Activated T-cell treated with anti-CD3 and anti-CD28 coated beads for 24 hours (primary cell): ENCODE measurements around the gene JUNB.

Experiments
- DNase-seq: peaks from one replicate; pipeline ENCODE4 v3.0.0-alpha.2; 2020; ENCODE audit warnings: low read depth

JUNB gene

DNA sequence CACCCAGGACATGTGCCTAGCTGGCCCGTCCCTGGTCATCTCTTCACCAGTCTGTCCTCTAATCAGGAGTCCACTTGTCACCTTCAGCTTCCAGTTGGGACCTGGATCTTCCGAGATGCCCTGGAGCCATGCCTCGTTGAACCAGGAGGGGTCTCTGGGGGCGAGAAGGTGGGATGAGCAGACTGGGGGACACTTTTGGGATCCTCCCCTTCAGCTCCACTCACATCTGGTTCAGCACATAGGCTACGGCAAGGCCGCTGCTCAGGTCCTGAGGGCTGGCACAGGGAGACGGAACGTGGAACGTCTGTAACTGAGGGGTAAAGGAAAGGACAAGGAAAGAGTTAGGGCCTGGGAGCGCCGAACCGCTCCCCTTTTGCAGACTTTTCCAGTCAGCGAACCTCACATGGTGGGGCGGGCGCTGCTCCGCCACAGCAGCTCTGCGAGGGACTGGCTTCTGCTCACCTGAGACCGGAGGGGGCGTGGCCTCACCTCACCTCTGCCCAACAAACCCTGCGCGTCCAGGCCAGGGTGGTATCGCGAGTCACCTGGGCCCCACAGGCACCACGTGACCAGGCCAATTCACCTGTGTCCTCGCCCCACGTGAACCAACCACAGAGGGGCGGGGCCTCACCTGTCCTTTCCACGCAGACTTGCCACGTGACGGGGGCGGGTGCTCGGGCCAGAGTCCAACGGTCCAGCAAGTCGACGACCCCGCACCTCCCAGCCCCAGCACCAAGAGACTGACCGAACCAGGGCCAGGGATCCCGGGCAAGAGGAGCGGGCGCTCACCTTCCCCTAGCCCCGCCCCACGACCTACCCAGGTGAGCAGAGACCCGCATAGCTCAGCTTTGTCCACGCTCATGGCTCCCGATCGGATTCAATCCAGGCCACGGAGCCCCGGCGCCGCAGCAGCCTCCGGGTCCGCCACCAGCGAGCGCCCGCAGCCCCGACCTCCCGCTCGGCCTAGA lies 16.4 kb upstream of the JUNB start, which contains the start of gene HOOK2:
TSS of gene HOOK2 (minus strand) at position 965 of the 968 bp plus-strand sequence. CDS start at position 862, 103 bp downstream.
- no peak for DNase-seq

DNA sequence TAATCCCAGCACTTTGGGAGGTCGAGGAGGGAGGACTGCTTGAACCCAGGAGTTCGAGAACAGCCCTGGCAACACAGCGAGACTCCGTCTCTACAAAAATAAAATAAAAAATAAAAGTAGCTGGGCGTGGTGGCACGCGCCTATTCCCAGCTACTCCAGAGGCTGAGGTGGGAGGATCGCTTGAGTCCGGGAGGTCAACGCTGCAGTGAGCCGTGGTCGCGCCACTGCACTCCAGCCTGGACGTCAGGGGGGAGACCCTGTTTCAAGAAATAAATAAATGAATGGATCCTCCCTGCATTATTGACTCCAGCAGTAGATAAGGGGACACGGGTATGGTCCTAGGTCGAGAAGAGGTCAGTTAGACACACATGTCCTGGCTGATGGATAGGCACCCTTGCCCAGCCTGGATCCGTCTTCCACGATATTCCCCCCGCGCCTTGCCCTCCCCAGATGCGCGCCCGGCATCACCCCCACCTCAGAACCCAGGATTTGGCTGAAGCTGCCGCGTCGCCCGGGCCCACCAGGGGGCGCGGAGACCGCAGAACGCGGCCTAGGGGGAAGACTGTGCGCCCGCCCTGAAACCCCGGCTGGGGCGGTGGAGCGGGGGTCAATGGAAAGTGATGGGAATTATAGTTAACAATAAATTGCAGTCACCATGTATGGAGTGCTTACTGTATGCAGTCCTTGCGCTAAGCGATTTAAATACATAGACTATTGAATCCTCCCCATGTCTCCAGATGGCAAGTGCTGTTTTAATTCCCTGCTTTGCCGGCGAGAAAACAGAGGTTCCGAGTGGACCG lies 13.9 kb upstream of the JUNB start:
- DNase-seq: peak; percentile 71

DNA sequence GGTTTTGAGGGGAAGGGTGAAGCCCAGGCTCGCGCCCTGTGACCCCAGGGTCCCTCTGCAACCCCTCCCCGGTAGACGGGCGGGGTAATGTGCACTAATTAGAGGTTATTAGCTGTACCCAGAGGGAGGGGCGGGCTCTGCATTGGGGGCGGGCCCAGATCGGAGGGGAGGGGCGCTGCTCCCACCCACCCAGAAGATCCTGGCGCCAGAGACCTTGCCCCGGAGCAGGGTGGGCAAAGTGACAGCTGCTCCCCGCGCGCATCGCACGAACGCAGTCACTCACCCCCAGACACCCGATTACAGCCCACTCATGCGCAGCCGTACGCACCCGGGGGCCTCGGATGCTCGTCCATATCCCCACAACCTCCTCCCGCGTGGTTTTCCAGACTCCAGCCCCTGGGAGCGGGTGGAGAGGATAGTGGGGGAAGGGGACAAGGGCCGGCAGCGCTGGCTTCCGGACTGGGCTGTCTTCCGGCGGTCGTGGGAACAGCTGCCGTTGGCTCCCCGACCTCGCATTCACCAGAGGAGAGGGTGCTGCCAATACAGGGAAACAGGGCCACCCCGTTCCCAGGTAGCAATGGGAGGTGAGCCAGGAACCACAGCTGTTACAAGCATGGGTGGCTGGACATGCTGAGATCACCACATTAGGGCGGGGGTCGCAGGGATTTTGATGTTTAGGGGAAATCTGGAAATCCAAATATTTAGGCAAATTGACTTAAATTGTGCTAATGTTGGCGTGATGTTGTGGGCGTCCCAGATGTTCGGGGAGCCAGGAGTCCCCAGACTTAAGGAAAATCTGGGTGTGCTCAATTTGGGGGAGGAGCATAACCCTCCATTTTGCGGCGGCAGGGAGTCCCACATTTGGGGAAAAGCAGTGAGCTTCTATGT lies 13.0 kb upstream of the JUNB start:
- DNase-seq: no peak

DNA sequence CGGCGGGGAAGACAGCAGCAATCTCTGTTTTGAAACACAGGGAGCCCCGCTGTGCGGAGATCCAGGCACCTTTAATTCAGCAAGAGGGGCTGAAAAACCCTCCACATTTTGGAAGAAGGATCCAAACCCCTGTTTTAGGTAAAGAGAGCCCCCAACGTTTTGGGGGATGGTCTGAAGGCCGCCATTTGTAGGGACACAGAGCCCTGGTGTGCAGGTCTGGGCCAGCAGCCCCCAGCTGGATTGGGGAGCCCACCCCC lies 12.5 kb upstream of the JUNB start:
- DNase-seq: no peak

GRCh38 chr19:12779162-12779993 lies 11.9 kb upstream of the JUNB start:
- no peak for DNase-seq

DNA sequence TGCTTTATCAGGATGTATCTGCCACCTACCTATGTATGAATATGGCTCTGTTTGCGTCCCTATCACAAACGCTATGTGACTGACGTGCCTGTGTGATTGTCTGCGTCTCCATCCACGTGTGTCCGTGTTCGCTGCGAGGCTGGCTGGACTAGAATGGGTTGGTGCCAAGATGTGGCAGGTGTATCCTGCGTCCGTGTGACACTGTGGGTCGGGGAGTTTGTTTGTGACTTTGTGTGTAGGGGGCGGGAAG lies 9.2 kb upstream of the JUNB start:
- DNase-seq: no peak

GRCh38 chr19:12782424-12783290 lies 8.6 kb upstream of the JUNB start:
- peak; percentile 83 for DNase-seq

GRCh38 chr19:12783291-12783848 lies 7.9 kb upstream of the JUNB start:
- DNase-seq: no peak

DNA sequence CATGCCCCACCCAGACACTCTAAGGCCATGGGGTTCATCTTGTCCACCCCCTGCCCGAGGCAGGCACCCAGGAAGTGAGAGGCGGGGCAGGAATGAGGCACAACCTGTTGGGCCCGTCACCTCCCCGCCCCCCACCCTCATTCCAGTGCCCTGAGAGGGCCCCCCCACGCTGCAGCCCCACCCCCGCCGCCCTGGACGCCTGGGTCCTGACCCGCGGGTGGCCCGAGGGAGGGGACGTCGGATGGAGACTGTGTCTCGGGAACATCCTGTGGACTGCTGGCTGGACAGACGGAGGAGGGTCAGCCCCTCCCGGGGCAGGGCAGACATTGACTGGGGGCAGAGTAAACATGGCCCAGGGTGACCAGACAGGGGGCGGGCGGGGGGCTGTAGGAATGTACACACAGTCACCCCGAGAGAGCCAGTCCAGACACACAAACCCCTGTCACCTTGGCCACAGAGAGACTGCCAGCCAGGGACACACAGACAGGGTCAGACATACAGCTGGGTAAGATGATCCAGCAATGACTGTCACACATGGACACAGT lies 7.4 kb upstream of the JUNB start:
- no peak for DNase-seq

GRCh38 chr19:12784394-12784870 lies 6.9 kb upstream of the JUNB start:
- DNase-seq: no peak

GRCh38 chr19:12784871-12785430 lies 6.3 kb upstream of the JUNB start:
- DNase-seq: no peak

DNA sequence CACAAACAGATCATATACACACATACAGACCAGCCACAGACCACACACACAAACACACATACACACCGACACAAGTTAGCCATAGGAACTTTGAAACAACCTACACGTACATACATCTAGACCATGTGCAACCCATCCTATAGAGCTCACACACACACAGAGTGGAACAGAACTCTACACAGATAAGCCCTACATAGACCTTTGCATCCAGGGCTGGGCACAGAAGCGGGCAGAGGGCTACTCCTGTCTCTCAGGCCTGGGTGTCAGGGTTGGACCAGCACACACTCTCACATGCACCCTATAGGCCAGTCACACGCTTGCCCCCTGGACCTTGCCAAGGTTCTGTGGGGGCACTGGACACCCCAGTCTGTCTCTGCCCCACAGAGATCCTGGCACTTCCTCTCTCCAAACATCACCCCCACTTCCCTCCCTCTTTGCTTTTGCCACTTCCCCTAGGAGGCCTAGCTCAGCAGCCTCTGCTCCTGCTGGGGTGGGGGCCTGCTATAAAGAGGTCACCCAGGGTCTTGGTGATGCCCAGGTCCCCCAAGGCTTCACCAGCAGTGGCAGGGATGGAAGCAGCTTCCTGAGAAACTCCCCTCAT lies 5.8 kb upstream of the JUNB start:
- no peak for DNase-seq

DNA sequence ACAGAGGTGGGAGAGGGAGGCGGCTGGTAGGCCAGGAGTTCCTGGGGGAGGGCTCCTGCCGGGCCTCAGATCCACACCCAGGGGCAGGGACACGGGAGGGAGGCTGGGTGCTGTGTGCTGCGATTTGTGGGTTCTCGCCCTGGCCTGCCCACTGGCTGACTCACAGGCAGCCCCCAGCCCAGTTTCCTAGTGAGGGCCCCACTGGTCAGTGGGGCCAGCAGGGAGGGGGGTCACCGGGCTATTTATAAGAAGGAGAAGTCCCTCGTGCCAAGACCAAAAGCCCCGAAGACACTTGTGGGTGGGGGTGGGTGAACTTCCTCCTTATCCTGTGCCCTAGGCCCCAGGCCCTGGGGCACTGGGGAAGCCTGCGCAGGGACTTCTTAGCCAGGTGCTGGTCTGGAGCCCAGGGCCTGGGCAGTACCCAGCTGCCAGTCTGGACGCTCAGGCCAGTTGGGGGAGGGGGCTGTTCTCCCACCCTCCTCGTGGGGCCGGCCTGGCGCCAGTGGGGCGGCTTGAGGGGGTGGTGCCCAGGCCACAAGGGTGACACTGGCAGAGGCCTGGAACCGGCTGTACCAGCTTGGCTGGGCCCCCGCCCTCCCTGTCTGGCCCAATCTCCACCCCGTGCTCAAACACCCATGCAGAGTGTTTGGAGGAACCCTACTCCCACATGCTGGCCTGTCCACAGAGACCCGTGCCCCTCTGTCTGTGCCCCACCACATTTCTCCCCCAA lies 5.0 kb upstream of the JUNB start:
- DNase-seq: no peak

GRCh38 chr19:12786952-12787351 lies 4.3 kb upstream of the JUNB start:
- DNase-seq: no peak

DNA sequence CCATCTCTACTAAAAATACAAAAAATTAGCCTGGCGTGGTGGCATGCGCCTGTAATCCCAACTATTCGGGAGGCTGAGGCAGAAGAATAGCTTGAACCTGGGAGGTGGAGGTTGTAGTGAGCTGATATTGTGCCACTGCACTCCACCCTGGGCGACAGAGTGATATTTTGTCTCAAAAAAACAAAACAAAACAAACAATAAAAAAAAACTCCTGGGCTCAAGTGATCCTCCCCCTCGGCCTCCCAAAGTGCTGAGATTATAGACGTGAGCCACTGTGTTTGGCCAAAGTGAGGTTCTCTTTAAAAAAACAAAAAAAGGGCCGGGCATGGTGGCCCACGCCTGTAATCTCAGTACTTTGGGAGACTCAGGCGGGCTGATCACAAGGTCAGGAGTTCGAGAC lies 3.8 kb upstream of the JUNB start:
- no peak for DNase-seq

GRCh38 chr19:12788042-12788681 lies 3.1 kb upstream of the JUNB start:
- DNase-seq: no peak

- DNase-seq: no peak
Observed at GRCh38 chr19:12788682-12789097, 2.6 kb upstream of the JUNB start.
